HG03064 (cell line): ENCODE measurements around the gene GCNT1.
A peak's percentile ranks its signal among the peaks of the same experiment; 100 is the strongest.
"Not testable (repeated sequence)": the region's sequence is repeated elsewhere in the genome, so short reads cannot be mapped to it uniquely, and the experiment has no call there.

Experiments
- ATAC-seq: cut with Tn5 transposase; IDR thresholded peaks from one replicate; pipeline ENCODE4 v1.9.1; 2021; ENCODE audit warnings: low read depth; ENCODE audit not compliant: unreplicated experiment

Gene GCNT1

DNA sequence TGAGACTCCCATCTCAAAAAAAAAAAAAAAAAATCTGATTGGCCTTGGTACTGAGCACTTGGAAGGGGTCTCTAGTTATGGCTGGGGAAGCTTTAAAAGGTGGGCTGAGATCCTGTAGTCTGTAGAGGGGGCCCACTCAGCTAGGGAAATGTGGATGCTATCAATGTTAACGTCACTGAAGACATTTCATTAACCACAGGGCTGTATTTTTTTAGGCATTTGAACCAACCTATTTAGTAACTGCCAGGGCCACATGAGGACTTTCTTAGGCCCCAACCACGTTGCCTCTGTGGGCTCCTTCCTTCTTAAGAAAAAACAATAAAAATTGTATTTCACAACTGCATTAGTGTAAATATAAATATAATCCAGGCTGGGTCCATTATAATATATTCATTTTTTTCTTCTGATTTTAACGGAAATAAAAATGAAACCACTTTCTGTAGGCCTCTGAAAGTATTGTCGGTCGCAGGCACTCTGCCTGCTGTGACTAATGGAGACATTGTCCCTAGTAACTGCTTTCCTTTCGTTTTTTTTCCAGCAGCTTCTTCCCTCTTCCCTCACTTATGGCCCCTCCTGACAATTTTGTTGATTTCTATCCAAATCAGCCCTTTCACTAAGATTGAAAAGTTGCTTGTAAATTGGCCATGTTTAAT is 71.6 kb downstream of the GCNT1 start:
- peak; percentile 74 for ATAC-seq

DNA sequence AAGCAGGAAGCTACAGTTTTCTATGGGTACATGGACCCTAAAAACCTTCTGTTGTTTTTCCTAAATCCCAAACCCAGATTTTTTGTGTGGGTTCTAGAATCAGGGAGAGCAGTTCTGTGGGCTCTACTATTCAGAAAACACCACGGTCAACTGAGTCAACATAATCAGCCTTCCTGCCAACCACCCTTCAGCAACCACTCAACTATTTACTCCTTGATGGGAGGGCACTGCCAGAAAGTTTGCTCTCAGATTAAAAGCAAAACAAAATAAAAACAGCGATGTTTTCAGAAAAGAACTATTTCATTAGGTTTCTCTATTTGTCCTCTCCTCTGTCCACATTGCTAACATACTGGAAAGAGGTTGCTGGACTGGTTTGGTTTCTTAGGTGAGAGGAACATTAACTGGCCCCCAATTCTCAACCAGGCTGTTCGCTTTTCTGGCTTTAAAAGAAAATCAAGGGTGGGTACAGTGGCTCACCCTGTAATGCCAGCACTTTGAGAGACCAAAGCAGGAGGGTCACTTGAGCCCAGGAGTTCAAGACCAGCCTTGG is 72.3 kb downstream of the GCNT1 start:
- no peak for ATAC-seq

DNA sequence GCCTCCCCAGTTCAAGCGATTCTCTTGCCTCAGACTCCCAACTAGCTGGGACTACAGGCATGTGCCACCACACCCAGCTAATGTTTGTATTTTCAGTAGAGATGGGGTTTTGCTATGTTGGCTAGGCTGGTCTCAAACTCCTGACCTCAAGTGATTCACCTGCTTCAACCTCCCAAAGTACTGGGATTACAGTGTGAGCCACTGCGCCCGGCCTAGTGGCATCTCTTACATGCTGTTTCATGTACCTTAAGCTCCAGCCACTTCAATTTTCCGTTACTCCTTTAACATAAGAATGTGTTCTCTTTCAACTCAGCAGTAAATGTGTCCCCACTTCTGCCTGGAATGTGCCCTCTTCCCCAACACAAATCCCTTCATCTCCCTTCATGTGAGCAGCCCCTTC is 73.9 kb downstream of the GCNT1 start:
- not testable (repeated sequence) for ATAC-seq

DNA sequence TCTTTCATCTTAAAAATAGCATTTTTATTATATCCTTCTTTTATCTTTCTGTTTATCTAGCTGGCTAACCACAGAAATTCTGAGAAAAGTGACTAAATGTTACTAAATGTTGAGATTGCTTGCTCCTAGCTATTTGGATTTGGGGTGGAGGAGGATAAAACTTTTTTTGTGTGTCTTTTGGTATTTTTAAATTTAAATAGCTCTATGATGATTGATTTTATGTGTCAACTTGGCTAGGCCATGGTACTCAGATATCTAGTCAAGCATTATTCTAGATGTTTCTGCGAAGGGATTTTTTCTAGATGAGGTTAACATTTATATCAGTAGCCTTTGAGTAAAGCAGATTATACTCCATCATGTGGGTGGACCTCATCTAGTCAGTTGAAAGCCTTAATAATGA is 75.0 kb downstream of the GCNT1 start:
- ATAC-seq, result no peak

DNA sequence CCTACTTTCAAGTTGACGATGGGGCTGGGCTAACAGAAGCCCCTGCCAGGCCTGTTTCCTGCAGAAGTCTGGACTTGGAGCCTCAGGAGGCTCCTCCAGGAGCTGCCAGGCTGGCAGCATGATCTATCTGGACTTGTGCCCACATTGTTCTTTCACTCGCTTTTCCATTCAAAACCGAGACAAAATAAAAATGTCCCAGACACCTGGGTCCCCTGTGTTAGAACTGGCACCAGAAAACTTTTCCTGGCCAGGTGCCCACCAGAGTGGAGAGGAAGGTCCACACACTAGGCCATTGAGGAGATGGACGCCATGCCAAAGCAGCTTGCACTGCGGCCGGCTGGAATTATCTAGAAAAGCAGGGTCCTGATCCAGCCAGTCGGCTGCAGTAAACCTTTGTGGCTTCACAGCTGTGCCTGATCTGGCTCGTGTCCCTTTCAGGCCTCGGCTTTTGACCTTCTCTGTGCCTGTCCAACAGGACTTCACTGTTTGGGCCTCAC is 78.2 kb downstream of the GCNT1 start:
- no peak for ATAC-seq

DNA sequence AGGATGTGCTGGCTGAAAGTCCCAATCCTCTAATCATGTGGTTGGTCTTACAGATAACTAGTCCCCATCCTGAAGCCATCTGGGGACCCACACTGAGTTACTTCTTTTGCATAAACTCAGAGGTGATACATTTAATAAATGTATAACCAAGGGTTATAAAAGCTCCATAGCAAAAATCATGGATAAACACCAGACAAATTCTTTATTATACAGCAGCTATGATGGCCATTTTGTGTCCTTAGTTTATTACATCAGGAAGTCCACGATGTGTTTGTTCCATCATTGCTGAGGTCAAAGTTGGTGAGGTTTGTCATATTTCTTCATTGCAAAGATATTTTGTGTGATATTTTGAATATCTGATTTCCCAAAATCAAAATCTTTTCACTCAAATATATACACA is 80.2 kb downstream of the GCNT1 start:
- no peak for ATAC-seq

DNA sequence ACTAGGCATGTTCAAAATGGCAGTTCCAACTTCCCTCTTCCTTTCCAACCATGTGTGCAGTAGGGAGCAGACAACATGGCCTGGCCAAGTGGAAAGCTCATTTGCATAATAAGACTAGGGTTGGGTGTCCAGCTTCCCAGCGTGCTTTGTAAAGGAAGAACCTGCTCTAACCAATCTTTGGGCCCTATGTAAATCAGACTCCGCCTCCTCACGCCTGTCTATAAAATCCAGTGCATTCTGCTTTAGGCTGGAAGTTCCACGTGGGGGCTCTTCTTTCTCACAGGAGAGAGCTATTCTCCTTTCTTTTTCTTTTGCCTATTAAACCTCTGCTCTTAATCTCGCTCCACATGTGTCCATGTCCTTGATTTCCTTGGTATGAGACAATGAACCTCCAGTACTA is 83.4 kb downstream of the GCNT1 start:
- no peak for ATAC-seq

DNA sequence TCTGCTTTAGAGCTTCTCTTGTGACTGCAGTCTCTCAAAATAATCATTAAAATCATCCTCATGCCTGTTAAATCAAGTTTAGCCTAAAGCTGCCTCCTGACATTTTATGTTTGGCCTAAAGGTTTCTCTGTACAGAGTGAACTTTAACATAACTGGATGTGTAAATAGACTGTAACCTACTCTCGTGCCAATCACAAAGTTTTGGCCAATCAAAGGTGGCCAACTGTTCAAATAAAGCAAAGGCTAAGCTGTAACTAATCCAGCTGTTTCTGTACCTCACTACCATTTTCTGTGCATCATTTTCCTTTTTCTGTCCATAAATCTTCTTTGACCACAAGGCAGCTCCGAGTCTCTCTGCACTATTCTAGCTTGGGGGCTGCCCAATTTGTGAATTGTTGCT is 86.2 kb downstream of the GCNT1 start:
- ATAC-seq, result no peak

DNA sequence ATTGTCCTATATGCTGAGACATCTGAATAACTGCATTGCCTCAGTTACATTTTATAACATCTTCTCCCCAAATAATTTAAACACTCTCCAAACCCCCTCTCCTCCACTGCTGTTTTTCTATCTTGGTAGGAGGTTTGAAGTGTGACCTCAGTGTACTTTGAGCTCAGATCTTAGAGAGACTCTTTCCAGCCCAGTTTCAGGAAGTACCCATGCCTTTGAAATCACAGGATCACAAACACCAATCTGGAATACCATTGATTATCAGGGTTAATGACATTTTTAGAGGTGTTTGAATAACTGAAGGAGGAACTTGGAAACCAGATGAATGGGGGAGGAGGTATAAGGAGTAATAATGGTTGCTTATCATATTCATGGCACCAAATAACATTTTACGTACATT is 93.2 kb downstream of the GCNT1 start:
- ATAC-seq, result no peak

DNA sequence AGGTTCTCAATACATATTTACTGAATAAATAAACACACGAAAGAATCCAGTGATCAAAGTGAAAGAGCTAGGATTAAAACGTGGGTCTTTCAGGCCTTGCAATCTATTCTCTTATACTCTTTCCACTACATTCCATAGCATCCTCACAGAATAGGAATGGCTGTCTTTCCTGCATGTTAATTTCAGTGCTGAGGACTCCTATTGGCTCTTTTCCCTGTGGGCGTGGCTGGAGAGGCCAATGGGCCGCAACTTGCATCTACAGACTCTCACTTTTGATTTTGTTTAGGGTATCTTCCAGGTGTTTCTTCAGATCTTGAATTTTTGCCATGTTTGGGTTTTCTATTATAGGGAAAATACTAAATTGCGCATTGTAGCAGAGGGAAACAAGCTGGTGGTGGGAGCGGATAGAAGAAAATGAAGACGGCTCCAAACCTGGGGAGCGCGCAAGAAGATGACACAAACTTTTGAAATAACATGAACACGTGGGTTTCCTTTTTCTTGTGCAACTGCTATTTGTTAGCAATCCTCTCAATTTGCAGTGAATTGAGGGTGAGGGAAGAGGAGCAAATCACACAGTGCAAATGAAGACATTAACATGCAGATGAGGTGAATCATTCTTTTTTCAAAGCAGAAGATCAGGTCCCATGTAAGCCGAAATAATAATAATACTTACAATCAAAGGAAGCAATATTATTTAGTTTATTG is 93.9 kb downstream of the GCNT1 start:
- ATAC-seq, result no peak

DNA sequence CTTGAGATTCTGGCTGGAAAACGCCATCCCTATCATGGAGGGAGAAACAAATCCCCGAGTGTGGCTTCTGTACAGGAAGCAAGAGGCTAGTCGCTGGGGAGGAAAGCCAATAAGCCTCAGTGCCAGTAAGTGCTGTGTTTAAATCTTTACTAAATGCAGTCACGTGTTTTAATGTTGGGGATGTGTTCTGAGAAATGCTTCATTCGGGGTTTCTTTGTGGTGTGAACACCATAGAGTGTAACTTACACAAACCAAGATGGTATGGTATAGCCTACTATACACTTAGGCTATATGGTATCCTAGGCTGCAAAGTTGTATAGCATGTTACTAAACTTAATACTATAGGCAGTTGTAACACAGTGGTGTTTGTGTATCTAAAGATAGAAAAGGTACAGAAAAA is 94.7 kb downstream of the GCNT1 start:
- no peak for ATAC-seq
